Measurements from ENCODE around the gene DNMT1.

Gene DNMT1

DNA sequence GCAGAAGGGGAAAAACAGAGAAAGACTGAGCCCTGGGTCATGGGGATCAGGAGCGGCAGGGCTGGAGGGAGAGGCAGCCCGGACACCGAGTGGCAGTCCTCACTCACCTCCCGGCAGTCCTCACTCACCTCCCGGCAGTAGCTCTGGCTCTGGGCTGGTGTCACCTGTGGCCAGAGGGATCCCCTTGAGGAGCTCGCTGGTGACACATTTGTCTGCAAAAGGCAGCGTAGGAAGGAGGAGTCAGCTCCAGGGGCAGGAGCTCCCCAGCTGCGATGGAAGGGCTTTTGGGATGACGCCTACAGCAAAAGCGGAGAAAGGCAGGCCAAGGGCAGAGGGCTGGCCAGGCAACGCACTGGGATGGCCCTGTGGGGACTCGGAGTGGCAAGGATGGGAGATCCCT lies 75.8 kb downstream of the DNMT1 start:
- DNase-seq (ENCODE audit: insufficient read length, low spot score) (no peak), FAIRE-seq (no peak)
- TF ChIP-seq CTCF (IDR thresholded peaks at IDR 0.05; ENCODE audit: insufficient read depth, missing control alignments): no peak

DNA sequence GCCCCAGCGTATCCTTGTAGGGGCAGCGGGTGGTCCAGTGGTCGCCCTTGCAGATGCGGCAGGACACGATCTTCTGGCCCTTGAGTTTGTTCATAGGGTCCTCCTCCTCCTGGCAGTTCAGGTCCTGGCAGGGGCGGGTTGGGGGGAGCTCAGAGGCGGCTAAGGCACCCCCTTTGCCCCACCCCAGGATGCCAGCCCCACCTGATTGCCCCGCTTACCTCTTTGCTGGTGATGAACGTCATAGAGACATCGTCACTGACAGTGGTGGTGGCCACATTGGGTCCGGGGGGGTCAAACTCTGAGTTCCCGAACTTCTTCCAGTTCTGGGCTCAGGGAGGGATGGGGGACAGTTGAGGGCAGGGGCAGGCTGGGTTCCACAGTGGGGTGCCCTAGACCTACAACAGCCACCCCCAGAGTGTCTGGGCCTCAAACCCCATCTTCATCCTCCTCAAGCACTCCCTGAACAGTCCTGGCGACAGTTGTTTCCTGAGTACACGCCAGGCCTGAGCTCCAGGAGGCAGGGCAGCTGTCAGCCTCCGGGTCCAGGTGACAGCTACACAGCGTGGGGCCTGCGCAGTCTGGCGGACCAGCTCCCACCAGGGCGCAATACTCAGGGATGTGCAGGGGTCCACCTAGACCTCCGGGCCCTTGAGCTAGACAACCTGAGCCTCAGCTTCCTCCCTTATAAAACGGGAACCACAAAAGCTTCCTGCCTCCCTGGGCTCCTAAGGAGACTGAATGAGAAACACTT lies 77.7 kb downstream of the DNMT1 start:
- TF ChIP-seq CTCF (IDR thresholded peaks at IDR 0.05; ENCODE audit: insufficient read depth, missing control alignments): no peak
- DNase-seq (ENCODE audit: insufficient read length, low spot score) (no peak), FAIRE-seq (no peak)

DNA sequence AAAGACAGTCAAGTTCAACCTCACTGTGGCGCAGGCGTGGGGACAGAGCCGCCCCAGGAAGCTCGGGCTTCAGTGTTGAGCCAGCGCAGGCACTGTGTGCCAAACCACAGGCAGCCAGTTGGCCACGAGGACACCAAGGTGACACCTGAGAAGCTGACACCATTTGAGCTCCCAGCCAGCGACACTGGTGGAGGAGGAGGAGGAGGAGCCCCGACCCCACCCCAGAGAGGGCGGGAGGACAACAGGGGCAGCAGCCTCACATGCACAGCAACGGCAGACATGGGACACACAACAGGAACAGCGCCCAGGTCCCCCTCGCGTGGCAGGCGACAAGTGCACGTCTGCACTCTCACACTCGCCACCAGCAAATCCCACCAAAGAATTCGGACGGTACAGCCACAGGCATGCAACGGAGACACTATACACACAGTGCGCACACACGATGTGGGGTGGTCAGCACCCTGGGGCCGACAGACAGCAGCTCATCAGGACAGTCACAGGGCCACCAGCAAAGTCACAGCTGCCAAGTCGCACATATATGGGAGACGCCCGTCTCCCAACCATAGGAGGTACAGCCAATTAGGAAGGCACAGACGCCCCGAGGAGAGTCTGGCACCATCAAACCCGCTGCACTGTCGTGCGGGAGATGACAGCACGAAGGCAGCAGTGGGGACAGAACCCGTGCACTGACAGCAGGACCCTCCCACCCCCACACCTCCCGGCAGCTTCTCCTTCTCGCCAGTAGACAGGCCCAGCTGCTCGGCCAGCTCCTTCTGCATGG lies 78.5 kb downstream of the DNMT1 start:
- peak; percentile 3 for DNase-seq (ENCODE audit: insufficient read length, low spot score)
- FAIRE-seq: no peak
- TF ChIP-seq CTCF (IDR thresholded peaks at IDR 0.05; ENCODE audit: insufficient read depth, missing control alignments): no peak

- no peak for TF ChIP-seq CTCF (IDR thresholded peaks at IDR 0.05; ENCODE audit: insufficient read depth, missing control alignments)
- no peak for FAIRE-seq
- peak; percentile 1 for DNase-seq (ENCODE audit: insufficient read length, low spot score)
Measured at GRCh38 chr19:10115392-10116084, 79.2 kb downstream of the DNMT1 start.

DNA sequence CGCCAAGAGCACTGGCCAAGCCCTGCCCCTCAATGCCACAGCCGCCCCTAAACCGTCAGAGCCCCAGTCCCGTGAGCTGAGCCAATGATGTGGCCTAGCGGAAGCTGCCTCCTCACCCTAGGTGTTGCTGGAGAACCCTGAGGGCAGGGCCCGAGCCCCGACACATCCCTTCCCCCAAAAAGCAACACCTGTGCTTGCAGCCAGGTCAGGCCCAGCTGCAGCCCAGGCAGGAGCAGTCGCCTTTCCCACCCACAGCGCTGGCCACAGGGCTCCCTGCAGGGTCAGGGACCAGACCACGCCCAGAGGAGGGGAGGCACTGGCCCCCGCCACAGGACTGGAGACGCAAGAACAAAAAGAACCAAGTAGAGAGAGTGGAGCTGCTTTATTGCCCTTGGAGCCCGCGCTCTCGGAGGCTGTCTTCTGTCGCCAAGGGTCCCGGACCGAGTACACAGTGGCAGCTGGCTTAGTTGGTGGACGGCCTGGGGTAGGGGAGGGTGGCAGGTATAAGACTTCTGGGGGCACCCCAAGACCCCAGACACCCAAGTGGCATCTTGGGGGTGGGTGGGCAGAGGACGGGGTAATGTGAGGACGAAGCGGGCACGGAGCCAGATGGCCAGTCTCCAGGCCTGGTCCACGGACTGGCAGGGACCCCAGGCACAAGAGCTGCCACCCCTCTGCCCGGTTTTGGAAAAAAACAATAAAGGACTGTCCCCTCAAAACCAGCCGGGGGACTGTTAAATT lies 79.9 kb downstream of the DNMT1 start:
- FAIRE-seq: no peak
- peak; percentile 4 for DNase-seq (ENCODE audit: insufficient read length, low spot score)

More for the DNA sequence above, 79.9 kb downstream of the DNMT1 start:
- TF ChIP-seq CTCF (IDR thresholded peaks at IDR 0.05; ENCODE audit: insufficient read depth, missing control alignments): no peak

All from D721Med (cell line).